WTC11 (cell line): Measurements from ENCODE around the gene ADAMTS7. TPM values are rescaled to one million over a fixed set of nuclear protein-coding genes. Genes with fewer than 3 reads are reported as not detected.
A peak's percentile ranks its signal among the peaks of the same experiment; 100 is the strongest.

Source experiments
- ATAC-seq: fragments of 200-7000 bp; cut with Tn5 transposase; 2 replicates; pipeline ENCODE4 v1.10.0; 2021; ENCODE audit warnings: mild to moderate bottlenecking, moderate library complexity
- CTCF ChIA-PET: fragments of 300-600 bp; sonication (Branson Sonifier 250); formaldehyde crosslinking; loops from one replicate; lab custom pipeline; 2021; ENCODE audit warnings: antibody characterized with exemption; lab: Charles Lee
- POLR2A ChIA-PET: fragments of 350-600 bp; sonication (Branson Sonifier 250); formaldehyde crosslinking; loops from one replicate; lab custom pipeline; 2021; ENCODE audit warnings: antibody characterized with exemption; lab: Charles Lee
- DNase-seq: peaks from one replicate; pipeline ENCODE4 v3.0.0; 2021; ENCODE audit warnings: low spot score
- H3K27ac Mint-ChIP-seq: 2 replicates; pipeline ENCODE4 v1.8.0; 2021; ENCODE audit warnings: mixed read lengths
- H3K27me3 Mint-ChIP-seq: 2 replicates; pipeline ENCODE4 v1.8.0; 2021; ENCODE audit warnings: low read depth, mild to moderate bottlenecking, moderate library complexity, mixed read lengths
- H3K36me3 Mint-ChIP-seq: 2 replicates; pipeline ENCODE4 v1.8.0; 2021; ENCODE audit warnings: mixed read lengths
- H3K4me1 Mint-ChIP-seq: 2 replicates; pipeline ENCODE4 v1.8.0; 2022; ENCODE audit warnings: mixed read lengths
- H3K4me3 Mint-ChIP-seq: 2 replicates; pipeline ENCODE4 v1.8.0; 2021; ENCODE audit warnings: mild to moderate bottlenecking, moderate library complexity, mixed read lengths
- H3K9me3 Mint-ChIP-seq: 2 replicates; pipeline ENCODE4 v1.8.0; 2021; ENCODE audit warnings: mixed read lengths
- CREB1 ChIP-seq: sonication (generic); formaldehyde crosslinking; IDR thresholded peaks from 2 replicates; pipeline ENCODE4 v1.8.0; 2023; ENCODE audit warnings: mild to moderate bottlenecking, missing genetic modification reagents
- E2F5 ChIP-seq: sonication (generic); formaldehyde crosslinking; IDR thresholded peaks from 2 replicates; pipeline ENCODE4 v1.8.1; 2022; ENCODE audit warnings: mild to moderate bottlenecking, moderate library complexity, missing genetic modification reagents
- ELF4 ChIP-seq: sonication (generic); formaldehyde crosslinking; IDR thresholded peaks from 2 replicates; pipeline ENCODE4 v1.8.1; 2022; ENCODE audit warnings: low read depth, mild to moderate bottlenecking, moderate library complexity, missing genetic modification reagents
- FOXK1 ChIP-seq: sonication (generic); formaldehyde crosslinking; IDR thresholded peaks from 2 replicates; pipeline ENCODE4 v1.8.0; 2022; ENCODE audit warnings: mild to moderate bottlenecking, moderate library complexity, missing genetic modification reagents
- JUN ChIP-seq: sonication (generic); formaldehyde crosslinking; IDR thresholded peaks from 2 replicates; pipeline ENCODE4 v1.8.0; 2023; ENCODE audit warnings: mild to moderate bottlenecking, missing genetic modification reagents
- MXD4 ChIP-seq: fragments of 250-450 bp; sonication (Bioruptor Pico); IDR thresholded peaks from 2 replicates; pipeline ENCODE4 v1.8.0; 2021; ENCODE audit warnings: mild to moderate bottlenecking, moderate library complexity, borderline replicate concordance
- MYBL2 ChIP-seq: sonication (generic); formaldehyde crosslinking; IDR thresholded peaks from 2 replicates; pipeline ENCODE4 v1.8.1; 2023; ENCODE audit warnings: mild to moderate bottlenecking, moderate library complexity, missing genetic modification reagents
- NFE2L1 ChIP-seq: sonication (generic); formaldehyde crosslinking; IDR thresholded peaks from 2 replicates; pipeline ENCODE4 v1.8.1; 2023; ENCODE audit warnings: missing genetic modification reagents
- ZNF121 ChIP-seq: sonication (generic); formaldehyde crosslinking; IDR thresholded peaks from 2 replicates; pipeline ENCODE4 v1.8.0; 2023; ENCODE audit warnings: missing genetic modification reagents
- ZNF232 ChIP-seq: sonication (generic); formaldehyde crosslinking; IDR thresholded peaks from 2 replicates; pipeline ENCODE4 v1.8.0; 2022; ENCODE audit warnings: mild to moderate bottlenecking, missing genetic modification reagents
- ZNF416 ChIP-seq: fragments of 250-450 bp; sonication (Bioruptor Pico); IDR thresholded peaks from 2 replicates; pipeline ENCODE4 v1.9.0; 2021; ENCODE audit warnings: mild to moderate bottlenecking, inconsistent platforms
- ZNF425 ChIP-seq: fragments of 250-450 bp; sonication (Bioruptor Pico); conservative IDR thresholded peaks from 2 replicates; pipeline ENCODE4 v1.9.0; 2021; ENCODE audit warnings: mild to moderate bottlenecking
- total RNA-seq: library from RNA; stranded (reverse); gene quantifications from 3 replicates; pipeline ENCODE4 v1.2.3, GENCODE V29; 2021
- TF ChIP-seq, protein P1 (sequence below): fragments of 250-450 bp; sonication (Bioruptor Pico); IDR thresholded peaks from 2 replicates; pipeline ENCODE4 v1.8.0; 2021; ENCODE audit warnings: mild to moderate bottlenecking
- TF ChIP-seq, protein P2 (sequence below): fragments of 250-450 bp; sonication (Bioruptor Pico); IDR thresholded peaks from 2 replicates; pipeline ENCODE4 v1.9.0; 2021; ENCODE audit warnings: mild to moderate bottlenecking
- TF ChIP-seq, protein P3 (sequence below): sonication (generic); formaldehyde crosslinking; IDR thresholded peaks from 2 replicates; pipeline ENCODE4 v1.8.0; 2023; ENCODE audit warnings: missing genetic modification reagents, mild to moderate bottlenecking, borderline replicate concordance
- TF ChIP-seq, protein P4 (sequence below): sonication (generic); formaldehyde crosslinking; IDR thresholded peaks from 2 replicates; pipeline ENCODE4 v1.8.1; 2022; ENCODE audit warnings: mild to moderate bottlenecking, missing genetic modification reagents, moderate library complexity, borderline replicate concordance
- TF ChIP-seq, protein P5 (sequence below): fragments of 250-450 bp; sonication (Bioruptor Pico); IDR thresholded peaks from 2 replicates; pipeline ENCODE4 v1.9.0; 2021; ENCODE audit warnings: moderate library complexity, mild to moderate bottlenecking, inconsistent platforms, borderline replicate concordance
- TF ChIP-seq, protein P6 (sequence below): sonication (generic); formaldehyde crosslinking; IDR thresholded peaks from 2 replicates; pipeline ENCODE4 v1.8.1; 2023; ENCODE audit warnings: mild to moderate bottlenecking, missing genetic modification reagents
- TF ChIP-seq, protein P7 (sequence below): sonication (generic); formaldehyde crosslinking; conservative IDR thresholded peaks from 2 replicates; pipeline ENCODE4 v1.8.1; 2023; ENCODE audit warnings: mild to moderate bottlenecking, low read depth, missing genetic modification reagents, moderate library complexity

ADAMTS7 gene
- total RNA-seq, 1 experiment from 2014 or later, result 70.3 TPM

DNA sequence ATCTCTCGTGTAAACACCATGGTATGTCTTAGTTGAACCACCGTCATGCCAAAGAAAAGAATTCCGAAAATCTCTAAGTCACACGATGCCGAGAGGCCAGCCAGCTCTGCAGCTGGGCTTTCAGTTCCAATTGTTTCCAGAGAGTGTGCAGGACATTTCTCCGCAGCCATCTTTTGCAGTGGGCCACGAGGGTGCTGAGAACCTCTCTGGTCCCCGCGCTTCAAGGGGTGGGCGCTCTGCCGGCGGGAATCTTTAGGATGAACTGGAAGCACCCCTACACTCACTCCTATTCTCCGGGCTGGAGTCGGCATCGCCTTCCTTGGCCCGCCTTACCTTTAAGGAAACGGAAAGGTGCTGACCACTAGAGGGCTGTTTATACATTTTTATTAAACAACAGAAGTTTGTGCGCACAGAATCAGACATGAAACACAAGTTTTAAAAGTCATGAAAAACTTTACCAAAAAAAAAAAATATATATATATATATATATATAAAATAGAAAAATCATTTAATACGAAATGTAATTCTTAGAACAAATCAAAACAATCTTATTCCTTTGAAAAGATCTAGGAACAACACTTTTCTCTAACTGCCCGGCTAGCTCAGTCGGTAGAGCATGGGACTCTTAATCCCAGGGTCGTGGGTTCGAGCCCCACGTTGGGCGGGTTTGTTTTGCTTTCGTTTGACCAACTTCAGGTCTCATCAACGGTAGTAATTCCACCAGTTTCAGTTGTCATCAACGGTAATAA is 48.9 kb upstream of the ADAMTS7 start (continued):
- no peak for TF ChIP-seq ELF4 (CRISPR knock-in tag)
- TF ChIP-seq, protein P1, sequence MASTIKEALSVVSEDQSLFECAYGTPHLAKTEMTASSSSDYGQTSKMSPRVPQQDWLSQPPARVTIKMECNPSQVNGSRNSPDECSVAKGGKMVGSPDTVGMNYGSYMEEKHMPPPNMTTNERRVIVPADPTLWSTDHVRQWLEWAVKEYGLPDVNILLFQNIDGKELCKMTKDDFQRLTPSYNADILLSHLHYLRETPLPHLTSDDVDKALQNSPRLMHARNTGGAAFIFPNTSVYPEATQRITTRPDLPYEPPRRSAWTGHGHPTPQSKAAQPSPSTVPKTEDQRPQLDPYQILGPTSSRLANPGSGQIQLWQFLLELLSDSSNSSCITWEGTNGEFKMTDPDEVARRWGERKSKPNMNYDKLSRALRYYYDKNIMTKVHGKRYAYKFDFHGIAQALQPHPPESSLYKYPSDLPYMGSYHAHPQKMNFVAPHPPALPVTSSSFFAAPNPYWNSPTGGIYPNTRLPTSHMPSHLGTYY (CRISPR knock-in tag), result no peak
- TF ChIP-seq ZNF232 (CRISPR knock-in tag), result no peak
- TF ChIP-seq, protein P2, sequence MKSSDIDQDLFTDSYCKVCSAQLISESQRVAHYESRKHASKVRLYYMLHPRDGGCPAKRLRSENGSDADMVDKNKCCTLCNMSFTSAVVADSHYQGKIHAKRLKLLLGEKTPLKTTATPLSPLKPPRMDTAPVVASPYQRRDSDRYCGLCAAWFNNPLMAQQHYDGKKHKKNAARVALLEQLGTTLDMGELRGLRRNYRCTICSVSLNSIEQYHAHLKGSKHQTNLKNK, result no peak
- no peak for TF ChIP-seq JUN
- peak; percentile 67; the same call in 1 of the 2 replicates for TF ChIP-seq ZNF121 (CRISPR knock-in tag)
- no peak for TF ChIP-seq MYBL2 (CRISPR knock-in tag)
- no peak for TF ChIP-seq ZNF416
- TF ChIP-seq, protein P3, sequence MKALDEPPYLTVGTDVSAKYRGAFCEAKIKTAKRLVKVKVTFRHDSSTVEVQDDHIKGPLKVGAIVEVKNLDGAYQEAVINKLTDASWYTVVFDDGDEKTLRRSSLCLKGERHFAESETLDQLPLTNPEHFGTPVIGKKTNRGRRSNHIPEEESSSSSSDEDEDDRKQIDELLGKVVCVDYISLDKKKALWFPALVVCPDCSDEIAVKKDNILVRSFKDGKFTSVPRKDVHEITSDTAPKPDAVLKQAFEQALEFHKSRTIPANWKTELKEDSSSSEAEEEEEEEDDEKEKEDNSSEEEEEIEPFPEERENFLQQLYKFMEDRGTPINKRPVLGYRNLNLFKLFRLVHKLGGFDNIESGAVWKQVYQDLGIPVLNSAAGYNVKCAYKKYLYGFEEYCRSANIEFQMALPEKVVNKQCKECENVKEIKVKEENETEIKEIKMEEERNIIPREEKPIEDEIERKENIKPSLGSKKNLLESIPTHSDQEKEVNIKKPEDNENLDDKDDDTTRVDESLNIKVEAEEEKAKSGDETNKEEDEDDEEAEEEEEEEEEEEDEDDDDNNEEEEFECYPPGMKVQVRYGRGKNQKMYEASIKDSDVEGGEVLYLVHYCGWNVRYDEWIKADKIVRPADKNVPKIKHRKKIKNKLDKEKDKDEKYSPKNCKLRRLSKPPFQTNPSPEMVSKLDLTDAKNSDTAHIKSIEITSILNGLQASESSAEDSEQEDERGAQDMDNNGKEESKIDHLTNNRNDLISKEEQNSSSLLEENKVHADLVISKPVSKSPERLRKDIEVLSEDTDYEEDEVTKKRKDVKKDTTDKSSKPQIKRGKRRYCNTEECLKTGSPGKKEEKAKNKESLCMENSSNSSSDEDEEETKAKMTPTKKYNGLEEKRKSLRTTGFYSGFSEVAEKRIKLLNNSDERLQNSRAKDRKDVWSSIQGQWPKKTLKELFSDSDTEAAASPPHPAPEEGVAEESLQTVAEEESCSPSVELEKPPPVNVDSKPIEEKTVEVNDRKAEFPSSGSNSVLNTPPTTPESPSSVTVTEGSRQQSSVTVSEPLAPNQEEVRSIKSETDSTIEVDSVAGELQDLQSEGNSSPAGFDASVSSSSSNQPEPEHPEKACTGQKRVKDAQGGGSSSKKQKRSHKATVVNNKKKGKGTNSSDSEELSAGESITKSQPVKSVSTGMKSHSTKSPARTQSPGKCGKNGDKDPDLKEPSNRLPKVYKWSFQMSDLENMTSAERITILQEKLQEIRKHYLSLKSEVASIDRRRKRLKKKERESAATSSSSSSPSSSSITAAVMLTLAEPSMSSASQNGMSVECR (CRISPR knock-in tag), result no peak
- TF ChIP-seq ZNF425 (CRISPR knock-in tag), result no peak
- TF ChIP-seq, protein P4, sequence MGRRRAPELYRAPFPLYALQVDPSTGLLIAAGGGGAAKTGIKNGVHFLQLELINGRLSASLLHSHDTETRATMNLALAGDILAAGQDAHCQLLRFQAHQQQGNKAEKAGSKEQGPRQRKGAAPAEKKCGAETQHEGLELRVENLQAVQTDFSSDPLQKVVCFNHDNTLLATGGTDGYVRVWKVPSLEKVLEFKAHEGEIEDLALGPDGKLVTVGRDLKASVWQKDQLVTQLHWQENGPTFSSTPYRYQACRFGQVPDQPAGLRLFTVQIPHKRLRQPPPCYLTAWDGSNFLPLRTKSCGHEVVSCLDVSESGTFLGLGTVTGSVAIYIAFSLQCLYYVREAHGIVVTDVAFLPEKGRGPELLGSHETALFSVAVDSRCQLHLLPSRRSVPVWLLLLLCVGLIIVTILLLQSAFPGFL (CRISPR knock-in tag), result no peak
- no peak for TF ChIP-seq CREB1 (CRISPR knock-in tag)
- 0 out of 2 replicates have a peak, but pooled peaks have one; percentile 42 for TF ChIP-seq E2F5

DNA sequence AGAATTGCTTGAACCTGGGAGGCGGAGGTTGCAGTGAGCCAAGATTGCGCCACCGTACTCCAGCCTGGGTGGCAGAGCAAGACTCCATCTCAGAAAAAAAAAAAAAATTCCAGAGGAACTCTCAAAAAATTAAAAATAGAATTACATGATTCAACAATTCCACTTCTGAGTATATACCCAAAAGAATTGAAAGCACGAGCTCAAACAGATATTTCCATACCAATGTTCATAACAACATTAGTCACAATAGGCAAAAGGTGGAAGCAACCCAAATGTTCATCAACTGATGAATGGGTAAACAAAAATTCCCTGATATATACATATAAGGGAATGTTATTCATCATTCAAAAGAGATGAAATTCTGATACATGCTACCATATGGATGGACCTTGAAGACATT is 44.5 kb upstream of the ADAMTS7 start:
- no peak overlapping the region for H3K27ac Mint-ChIP-seq
- no peak for ATAC-seq
- H3K27me3 Mint-ChIP-seq, result no peaks in the 10 kb centered on the region; the same call in 1 of the 2 replicates
- POLR2A ChIA-PET, result no interaction called here
- TF ChIP-seq MYBL2 (CRISPR knock-in tag) (no peak), FOXK1 (CRISPR knock-in tag) (no peak), NFE2L1 (CRISPR knock-in tag) (no peak), MXD4 (no peak), ZNF416 (no peak)
- TF ChIP-seq, protein P5, sequence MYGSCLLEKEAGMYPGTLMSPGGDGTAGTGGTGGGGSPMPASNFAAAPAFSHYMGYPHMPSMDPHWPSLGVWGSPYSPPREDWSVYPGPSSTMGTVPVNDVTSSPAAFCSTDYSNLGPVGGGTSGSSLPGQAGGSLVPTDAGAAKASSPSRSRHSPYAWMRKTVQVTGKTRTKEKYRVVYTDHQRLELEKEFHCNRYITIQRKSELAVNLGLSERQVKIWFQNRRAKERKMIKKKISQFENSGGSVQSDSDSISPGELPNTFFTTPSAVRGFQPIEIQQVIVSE (CRISPR knock-in tag), result no peak
- TF ChIP-seq, protein P6, sequence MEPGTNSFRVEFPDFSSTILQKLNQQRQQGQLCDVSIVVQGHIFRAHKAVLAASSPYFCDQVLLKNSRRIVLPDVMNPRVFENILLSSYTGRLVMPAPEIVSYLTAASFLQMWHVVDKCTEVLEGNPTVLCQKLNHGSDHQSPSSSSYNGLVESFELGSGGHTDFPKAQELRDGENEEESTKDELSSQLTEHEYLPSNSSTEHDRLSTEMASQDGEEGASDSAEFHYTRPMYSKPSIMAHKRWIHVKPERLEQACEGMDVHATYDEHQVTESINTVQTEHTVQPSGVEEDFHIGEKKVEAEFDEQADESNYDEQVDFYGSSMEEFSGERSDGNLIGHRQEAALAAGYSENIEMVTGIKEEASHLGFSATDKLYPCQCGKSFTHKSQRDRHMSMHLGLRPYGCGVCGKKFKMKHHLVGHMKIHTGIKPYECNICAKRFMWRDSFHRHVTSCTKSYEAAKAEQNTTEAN (CRISPR knock-in tag), result no peak
- TF ChIP-seq, protein P2, result no peak
- TF ChIP-seq, protein P7, sequence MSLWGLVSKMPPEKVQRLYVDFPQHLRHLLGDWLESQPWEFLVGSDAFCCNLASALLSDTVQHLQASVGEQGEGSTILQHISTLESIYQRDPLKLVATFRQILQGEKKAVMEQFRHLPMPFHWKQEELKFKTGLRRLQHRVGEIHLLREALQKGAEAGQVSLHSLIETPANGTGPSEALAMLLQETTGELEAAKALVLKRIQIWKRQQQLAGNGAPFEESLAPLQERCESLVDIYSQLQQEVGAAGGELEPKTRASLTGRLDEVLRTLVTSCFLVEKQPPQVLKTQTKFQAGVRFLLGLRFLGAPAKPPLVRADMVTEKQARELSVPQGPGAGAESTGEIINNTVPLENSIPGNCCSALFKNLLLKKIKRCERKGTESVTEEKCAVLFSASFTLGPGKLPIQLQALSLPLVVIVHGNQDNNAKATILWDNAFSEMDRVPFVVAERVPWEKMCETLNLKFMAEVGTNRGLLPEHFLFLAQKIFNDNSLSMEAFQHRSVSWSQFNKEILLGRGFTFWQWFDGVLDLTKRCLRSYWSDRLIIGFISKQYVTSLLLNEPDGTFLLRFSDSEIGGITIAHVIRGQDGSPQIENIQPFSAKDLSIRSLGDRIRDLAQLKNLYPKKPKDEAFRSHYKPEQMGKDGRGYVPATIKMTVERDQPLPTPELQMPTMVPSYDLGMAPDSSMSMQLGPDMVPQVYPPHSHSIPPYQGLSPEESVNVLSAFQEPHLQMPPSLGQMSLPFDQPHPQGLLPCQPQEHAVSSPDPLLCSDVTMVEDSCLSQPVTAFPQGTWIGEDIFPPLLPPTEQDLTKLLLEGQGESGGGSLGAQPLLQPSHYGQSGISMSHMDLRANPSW (CRISPR knock-in tag), result no peak
- CTCF ChIA-PET, result interaction anchor here (0.6 to 1.1 kb wide), 2 partner anchors 46 to 52 kb away, joined by 5 to 7 read pairs; no protein-coding TSS in a partner anchor
- peaks cover 12% of the 10 kb centered on the region for H3K4me1 Mint-ChIP-seq
- no peak overlapping the region for H3K4me3 Mint-ChIP-seq
- no peak for DNase-seq
- no peaks in the 10 kb centered on the region for H3K36me3 Mint-ChIP-seq
- H3K9me3 Mint-ChIP-seq, result peaks cover 16% of the 10 kb centered on the region
